Thymus (tissue), 11 donors: Measurements from ENCODE around the gene GAREM1. TPM values are rescaled to one million over a fixed set of nuclear protein-coding genes. Genes with fewer than 3 reads are reported as not detected.

Experiments
- DNase-seq, 9 donors: peaks; one replicate each; pipeline ENCODE4 v3.0.0-alpha.2; 2013; ENCODE audit warnings: low spot score in 9 of 9, low read depth in 6 of 9, missing footprints in 1 of 9
- H3K27ac ChIP-seq, 2 donors: one replicate each; pipeline ENCODE4 v1.5.1; 2013; ENCODE audit warnings: control low read depth in 1 of 2, low read depth in 1 of 2, low read length in 1 of 2, mild to moderate bottlenecking in 1 of 2, moderate library complexity in 1 of 2
- H3K27me3 ChIP-seq, 2 donors: one replicate each; pipeline ENCODE4 v1.5.1; 2013; ENCODE audit warnings: low read length in 1 of 2; ENCODE audit not compliant: control insufficient read depth in 2 of 2, insufficient read depth in 1 of 2
- H3K36me3 ChIP-seq, 2 donors: one replicate each; pipeline ENCODE4 v1.5.1; 2013; ENCODE audit warnings: low read length in 1 of 2, mild to moderate bottlenecking in 1 of 2, moderate library complexity in 1 of 2; ENCODE audit not compliant: control insufficient read depth in 2 of 2, insufficient read depth in 2 of 2
- H3K4me1 ChIP-seq, 2 donors: one replicate each; pipeline ENCODE4 v1.5.1; 2013; ENCODE audit warnings: low read length in 2 of 2; ENCODE audit not compliant: control insufficient read depth in 2 of 2, insufficient read depth in 2 of 2
- H3K4me3 ChIP-seq, 2 donors: one replicate each; pipeline ENCODE4 v1.5.1; 2013; ENCODE audit warnings: low read length in 2 of 2, control low read depth in 1 of 2, mild to moderate bottlenecking in 1 of 2
- H3K9me3 ChIP-seq, 2 donors: one replicate each; pipeline ENCODE4 v1.5.1; 2013; ENCODE audit warnings: low read length in 1 of 2, mild to moderate bottlenecking in 1 of 2; ENCODE audit not compliant: control insufficient read depth in 2 of 2, insufficient read depth in 1 of 2
- WGBS: extraction: QIAGEN DNeasy Blood & Tissue Kit; methylation state at CpG from one replicate; pipeline ENCODE4 v1.1.7; 2013; 5-methylcytosine and 5-hydroxymethylcytosine counted together
- polyA plus RNA-seq: library from polyadenylated mRNA; stranded (reverse); fragments of 200-250 nt; gene quantifications from one replicate; pipeline ENCODE4 v1.2.3, GENCODE V29; 2013
- total RNA-seq: library from RNA; stranded (reverse); fragments of 120-200 nt; gene quantifications from one replicate; pipeline ENCODE4 v1.2.4, GENCODE V29; 2013
- donor health status: healthy.

The GAREM1 gene
- total and polyA plus RNA-seq, 2 donors: 0.57 to 1.5 TPM

DNA sequence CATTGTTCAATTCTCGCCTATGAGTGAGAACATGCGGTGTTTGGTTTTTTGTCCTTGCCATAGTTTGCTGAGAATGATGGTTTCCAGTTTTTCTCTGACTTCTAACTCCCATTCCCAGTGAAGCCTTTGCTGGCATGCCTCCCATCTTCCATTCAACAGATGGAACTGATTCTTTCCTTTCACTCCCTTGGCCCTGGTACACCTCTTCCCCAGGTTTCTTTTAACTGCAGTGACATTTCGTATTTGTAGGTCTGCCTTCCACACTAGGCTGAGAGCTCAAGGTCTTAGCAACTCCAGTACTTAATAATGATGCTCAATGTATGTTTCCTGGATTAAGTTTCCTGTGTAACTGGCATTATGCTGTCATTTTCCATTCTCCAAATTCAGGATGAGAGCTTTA lies 48.5 kb downstream of the GAREM1 start:
- Histone ChIP-seq H3K27ac (no peak overlapping the region), H3K4me1 (no peaks in the 10 kb centered on the region), H3K27me3 (no peaks in the 10 kb centered on the region), H3K9me3 (no peaks in the 10 kb centered on the region), H3K4me3 (no peak overlapping the region), H3K36me3 (no peaks in the 10 kb centered on the region)
- no peak for DNase-seq
- 97% methylated on average over 3 of the region's 3 CpGs for WGBS

DNA sequence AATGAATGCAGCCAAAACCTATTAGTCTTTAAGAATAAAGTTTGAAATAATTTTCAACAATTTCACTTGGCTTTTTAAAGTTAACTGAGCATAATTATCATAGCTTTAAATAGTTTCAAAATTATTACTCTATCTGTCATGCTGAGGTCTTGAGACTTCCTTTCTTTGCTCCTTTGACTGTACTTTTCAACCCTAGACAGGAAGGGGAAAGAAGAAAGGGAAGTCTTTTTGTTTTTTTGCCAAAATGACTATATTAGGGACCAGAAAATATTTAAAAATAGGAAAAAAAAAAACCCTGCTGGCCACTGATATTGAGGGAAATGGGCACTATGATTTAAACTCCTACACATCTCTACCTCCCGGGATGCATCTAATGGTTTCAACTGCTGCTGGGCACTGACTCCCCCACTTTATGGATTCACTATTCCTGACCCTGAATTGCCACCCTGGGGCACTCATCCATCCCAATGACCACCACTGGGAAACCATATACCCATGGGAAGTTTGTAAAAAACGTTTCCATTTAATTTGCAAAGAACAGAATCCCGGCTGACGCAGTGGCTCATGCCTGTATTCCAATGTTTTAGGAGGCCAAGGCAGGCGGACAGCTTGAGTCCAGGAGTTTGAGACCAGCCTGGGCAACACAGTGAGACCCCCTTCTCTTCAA lies 50.5 kb downstream of the GAREM1 start:
- 57% methylated on average over 5 of the region's 5 CpGs for WGBS

DNA sequence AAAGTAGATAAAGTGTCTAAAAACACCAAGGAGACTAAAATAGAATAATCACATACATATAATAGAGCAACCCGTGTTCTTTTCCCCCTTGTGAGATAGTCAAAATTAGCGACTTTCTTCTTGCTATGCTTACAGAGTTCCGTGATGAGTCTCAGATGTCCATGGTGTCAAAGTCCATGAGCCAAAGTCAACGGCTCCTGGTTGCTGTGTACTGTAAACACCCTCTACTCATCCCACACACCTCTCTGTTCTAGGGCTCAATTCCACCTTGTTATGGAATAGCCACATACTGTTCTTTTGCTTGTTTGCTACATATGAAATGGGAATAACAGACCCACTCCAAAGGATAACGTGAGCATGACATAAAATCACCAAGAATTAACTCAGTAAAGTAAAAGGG lies 52.5 kb downstream of the GAREM1 start:
- no peaks in the 10 kb centered on the region for H3K27me3 ChIP-seq
- H3K27ac ChIP-seq: no peak overlapping the region
- H3K36me3 ChIP-seq: no peaks in the 10 kb centered on the region
- H3K9me3 ChIP-seq: no peaks in the 10 kb centered on the region
- no peak for DNase-seq
- no peaks in the 10 kb centered on the region for H3K4me1 ChIP-seq
- 96% methylated on average over 5 of the region's 5 CpGs for WGBS
- H3K4me3 ChIP-seq: no peak overlapping the region

More for the DNA sequence above, 50.5 kb downstream of the GAREM1 start:
- no peaks in the 10 kb centered on the region for H3K27me3 ChIP-seq
- DNase-seq: no peak
- no peaks in the 10 kb centered on the region for H3K36me3 ChIP-seq
- H3K27ac ChIP-seq: no peak overlapping the region
- no peaks in the 10 kb centered on the region for H3K4me1 ChIP-seq
- no peaks in the 10 kb centered on the region for H3K9me3 ChIP-seq
- no peak overlapping the region for H3K4me3 ChIP-seq

DNA sequence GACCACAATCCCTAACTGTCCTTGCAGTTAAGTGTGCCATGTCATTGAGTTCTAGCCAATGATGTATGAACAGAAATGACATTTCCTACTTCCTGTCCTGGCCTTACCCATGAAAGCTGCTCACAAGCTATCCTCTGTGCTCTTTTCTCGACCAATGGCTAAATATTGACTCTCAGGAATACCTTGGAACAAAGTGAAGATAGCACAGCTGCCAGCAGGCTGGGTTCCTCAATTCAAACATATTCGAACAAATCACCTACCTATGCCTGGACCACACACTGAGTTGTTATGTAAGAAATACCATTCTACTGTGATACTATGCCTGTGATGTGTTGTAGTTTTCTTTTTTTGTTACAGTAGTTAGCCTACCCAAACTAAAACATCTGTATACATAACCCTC lies 65.1 kb downstream of the GAREM1 start:
- Histone ChIP-seq H3K27ac (no peak overlapping the region), H3K27me3 (no peaks in the 10 kb centered on the region), H3K9me3 (no peaks in the 10 kb centered on the region), H3K36me3 (no peaks in the 10 kb centered on the region), H3K4me3 (no peak overlapping the region), H3K4me1 (no peaks in the 10 kb centered on the region)
- no peak for DNase-seq
- WGBS: 92% methylated on average over 2 of the region's 2 CpGs

- WGBS: 97% methylated on average over 4 of the region's 4 CpGs
- Histone ChIP-seq H3K4me1 (no peaks in the 10 kb centered on the region), H3K27me3 (no peaks in the 10 kb centered on the region), H3K9me3 (no peaks in the 10 kb centered on the region), H3K4me3 (no peak overlapping the region), H3K36me3 (no peaks in the 10 kb centered on the region), H3K27ac (no peak overlapping the region)
- DNase-seq: no peak
Measured at GRCh38 chr18:32401621-32402020, 69.1 kb downstream of the GAREM1 start.

GRCh38 chr18:32393407-32393806 lies 77.3 kb downstream of the GAREM1 start:
- no peak overlapping the region for H3K27ac ChIP-seq
- no peaks in the 10 kb centered on the region for H3K27me3 ChIP-seq
- no peaks in the 10 kb centered on the region for H3K36me3 ChIP-seq
- 92% methylated on average over 3 of the region's 3 CpGs for WGBS
- DNase-seq: no peak
- H3K9me3 ChIP-seq: no peaks in the 10 kb centered on the region
- no peaks in the 10 kb centered on the region for H3K4me1 ChIP-seq
- H3K4me3 ChIP-seq: no peak overlapping the region

GRCh38 chr18:32391126-32391525 lies 79.6 kb downstream of the GAREM1 start:
- H3K36me3 ChIP-seq: no peaks in the 10 kb centered on the region
- no peak overlapping the region for H3K4me3 ChIP-seq
- no peak for DNase-seq
- WGBS: 37% methylated on average over 7 of the region's 7 CpGs
- H3K4me1 ChIP-seq: no peaks in the 10 kb centered on the region
- H3K9me3 ChIP-seq: no peaks in the 10 kb centered on the region
- H3K27ac ChIP-seq: no peak overlapping the region
- H3K27me3 ChIP-seq: no peaks in the 10 kb centered on the region

DNA sequence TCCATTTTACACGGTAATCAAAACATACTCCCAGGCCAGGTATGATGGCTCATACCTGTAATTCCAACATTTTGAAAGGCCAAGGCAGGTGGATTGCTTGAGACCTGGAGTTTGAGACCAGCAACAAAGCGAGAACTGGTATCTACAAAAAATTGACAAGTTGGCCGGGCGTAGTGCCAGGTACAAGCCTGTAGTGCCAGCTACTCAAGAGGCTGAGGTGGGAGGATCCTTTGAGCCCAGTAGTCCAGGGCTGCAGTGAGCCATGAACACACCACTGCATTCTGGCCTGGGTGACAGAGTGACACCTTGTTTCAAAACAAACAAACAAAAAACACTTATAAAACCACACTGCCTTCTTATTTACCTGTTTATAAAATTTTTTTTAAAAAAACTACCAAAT lies 80.8 kb downstream of the GAREM1 start:
- Histone ChIP-seq H3K27ac (no peak overlapping the region), H3K4me3 (no peak overlapping the region), H3K4me1 (no peaks in the 10 kb centered on the region), H3K9me3 (no peaks in the 10 kb centered on the region), H3K36me3 (no peaks in the 10 kb centered on the region), H3K27me3 (no peaks in the 10 kb centered on the region)
- no peak for DNase-seq
- WGBS: 97% methylated on average over 4 of the region's 4 CpGs

GRCh38 chr18:32389191-32389590 lies 81.5 kb downstream of the GAREM1 start:
- no peak for DNase-seq
- Histone ChIP-seq H3K9me3 (no peaks in the 10 kb centered on the region), H3K27me3 (no peaks in the 10 kb centered on the region), H3K4me1 (no peaks in the 10 kb centered on the region), H3K27ac (no peak overlapping the region), H3K36me3 (no peaks in the 10 kb centered on the region), H3K4me3 (no peak overlapping the region)
- 94% methylated on average over 1 of the region's 1 CpG for WGBS
